Psoas muscle (tissue), 8 donors: Measurements from ENCODE around the gene STAT3. TPM values are rescaled to one million over a fixed set of nuclear protein-coding genes. Genes with fewer than 3 reads are reported as not detected.
"Not testable (repeated sequence)": the region's sequence is repeated elsewhere in the genome, so short reads cannot be mapped to it uniquely, and the experiment has no call there.

Experiments
- ATAC-seq, 4 donors: fragments of 200-7000 bp; cut with Tn5 transposase; one replicate each; pipeline ENCODE4 v1.9.1; 2020; ENCODE audit warnings: moderate library complexity in 3 of 4, mild to moderate bottlenecking in 2 of 4
- DNase-seq, 2 donors: peaks; one replicate each; pipeline ENCODE4 v3.0.0-alpha.2; 2020
- H3K27ac ChIP-seq: fragments of 200-600 bp; one replicate; pipeline ENCODE4 v1.8.0; 2022
- H3K27me3 ChIP-seq, 3 donors: fragments of 200-600 bp in 1 of 3; one replicate each; pipeline versions ENCODE4 v1.6.1 to v1.8.0; 2013 to 2022; ENCODE audit warnings: low read length in 2 of 3, mild to moderate bottlenecking in 2 of 3, moderate library complexity in 1 of 3; ENCODE audit not compliant: insufficient read depth in 3 of 3
- H3K36me3 ChIP-seq, 2 donors: fragments of 200-600 bp in 1 of 2; one replicate each; pipeline versions ENCODE4 v1.6.1 to v1.8.0; 2013 to 2022; ENCODE audit warnings: low read depth in 1 of 2, mild to moderate bottlenecking in 1 of 2, moderate library complexity in 1 of 2; ENCODE audit not compliant: insufficient read depth in 1 of 2
- H3K4me1 ChIP-seq: fragments of 200-600 bp; one replicate; pipeline ENCODE4 v1.8.0; 2022
- H3K4me3 ChIP-seq: fragments of 200-600 bp; one replicate; pipeline ENCODE4 v1.8.0; 2022; ENCODE audit warnings: mild to moderate bottlenecking
- H3K9me3 ChIP-seq: fragments of 200-600 bp; one replicate; pipeline ENCODE4 v1.8.0; 2022
- CTCF ChIP-seq: fragments of 200-600 bp; IDR thresholded peaks from one replicate; pipeline ENCODE4 v1.8.0; 2022; ENCODE audit warnings: antibody characterized with exemption
- WGBS, 3 donors: extraction: QIAGEN DNeasy Blood & Tissue Kit; methylation state at CpG; one replicate each; pipeline versions ENCODE4 v1.1.6 to v1.1.7; 2013; 5-methylcytosine and 5-hydroxymethylcytosine counted together
- intact Hi-C, 2 donors: fragments of 100-400 bp; cut with DNase I; formaldehyde crosslinking; loops; one replicate each; pipeline versions ENCODE4 v1.11.0 to v1.14.2; 2022
- polyA plus RNA-seq, 3 donors: library from polyadenylated mRNA; stranded (reverse); fragments of 200-250 nt; gene quantifications; one replicate each; pipeline ENCODE4 v1.2.3, GENCODE V29; 2013
- total RNA-seq, 4 donors: library from RNA; stranded (reverse); fragmentation: NEBNext Ultra II Directional in 2 of 4; extraction: Animal tissue kit (Norgen Biotek cat#: 25700) in 2 of 4; gene quantifications; one replicate each; pipeline versions ENCODE4 v1.2.1 to v1.2.4, GENCODE V29; 2021 to 2023
- donor health status: healthy with polysubstance abuse.
- donor health status: DM: no; HTN: no; CAD: no; lungs with moderate emphysema.
- donor health status: Bipolar disorder and iron deficiency.
- donor health status: healthy.
- donor health status: DM: yes; HTN: yes; CAD: no.
- donor health status: DM: no; HTN: no; CAD: no.
- donor health status: DM: no; HTN: no; CAD: no.
- donor health status: DM: yes; HTN: yes; CAD: no.

Gene STAT3
- total and polyA plus RNA-seq, 7 donors = 67.3 to 279 (median 111) TPM

GRCh38 chr17:42403150-42403549 lies 14.9 kb upstream of the STAT3 start:
- Histone ChIP-seq H3K4me3 (no peak overlapping the region), H3K27ac (no peak overlapping the region), H3K4me1 (peaks cover 35% of the 10 kb centered on the region), H3K9me3 (no peaks in the 10 kb centered on the region), H3K36me3 (peaks cover 0 to 35% of the 10 kb centered on the region in 2 donors), H3K27me3 (no peaks in the 10 kb centered on the region)
- ATAC-seq (no peak), DNase-seq (no peak)
- intact Hi-C loops = loop anchor here in 1 of 2 donors (1.0 to 10.0 kb wide), 3 partner anchors 80 to 288 kb away; partner anchors contain the start of gene DHX58
- no peak for TF ChIP-seq CTCF
- WGBS, 3 donors = 82 to 88% (median 84%) methylated on average over 6 of the region's 6 CpGs

DNA sequence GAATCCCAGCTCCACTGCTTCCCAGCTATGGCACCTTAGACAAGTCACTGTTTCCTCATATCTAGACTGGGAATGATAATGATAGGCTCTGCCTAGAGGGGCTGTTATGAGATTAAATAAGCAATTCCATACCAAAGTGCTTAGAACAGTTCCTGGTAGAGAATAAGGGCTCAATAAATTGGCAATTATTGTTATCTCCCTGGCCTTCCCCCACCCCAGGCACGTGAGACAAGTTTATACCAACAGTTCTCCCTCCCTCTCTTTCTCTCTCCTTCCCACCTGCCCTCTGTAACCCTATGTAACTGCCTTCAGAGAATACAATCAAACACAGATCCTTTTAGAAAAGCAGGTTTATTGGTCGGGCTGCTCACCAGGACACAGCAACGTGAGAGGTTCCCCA lies 13.9 kb upstream of the STAT3 start:
- no peaks in the 10 kb centered on the region for H3K27me3 ChIP-seq
- DNase-seq (no peak), ATAC-seq (no peak)
- no peak for TF ChIP-seq CTCF
- H3K9me3 ChIP-seq = no peaks in the 10 kb centered on the region
- H3K27ac ChIP-seq = peak overlapping the region; percentile 55
- intact Hi-C loops = loop anchor here in 1 of 2 donors (10.0 kb wide), 2 partner anchors 187 to 287 kb away; partner anchors contain the start of gene DHX58
- H3K4me3 ChIP-seq = no peak overlapping the region
- WGBS, 3 donors = 43 to 63% (median 57%) methylated on average over 3 of the region's 3 CpGs
- peaks cover 25% of the 10 kb centered on the region for H3K4me1 ChIP-seq
- peaks cover 0 to 35% of the 10 kb centered on the region in 2 donors for H3K36me3 ChIP-seq

DNA sequence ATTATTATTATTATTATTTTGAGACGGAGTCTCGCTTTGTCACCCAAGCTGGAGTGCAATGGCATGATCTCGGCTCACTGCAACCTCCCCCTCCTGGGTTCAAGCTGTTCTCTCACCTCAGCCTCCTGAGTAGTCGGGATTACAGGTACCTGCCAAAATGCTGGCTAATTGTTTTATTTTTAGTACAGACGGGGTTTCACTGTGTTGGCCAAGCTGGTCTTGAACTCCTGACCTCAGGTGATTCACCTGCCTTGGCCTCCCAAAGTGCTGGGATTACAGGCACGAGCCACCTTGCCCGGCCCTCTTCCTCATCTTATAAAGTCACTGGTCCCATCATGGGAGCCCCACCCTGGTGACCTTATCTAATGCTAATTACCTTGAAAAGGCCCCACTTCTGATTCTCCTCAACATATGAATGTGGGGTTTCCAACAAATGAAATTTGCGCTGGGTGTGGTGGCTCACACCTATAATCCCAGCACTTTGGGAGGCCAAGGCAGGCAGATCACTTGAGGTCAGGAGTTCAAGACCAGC lies 12.7 kb upstream of the STAT3 start:
- not testable (repeated sequence) for H3K27me3 ChIP-seq, H3K9me3 ChIP-seq, DNase-seq, H3K4me3 ChIP-seq
- intact Hi-C loops = loop anchor here in 1 of 2 donors (10.0 kb wide), 2 partner anchors 186 to 286 kb away; partner anchors contain the start of gene DHX58
- ATAC-seq = peak in 3 of 4 donors; percentile 14 to 66 (median 57)
- Histone ChIP-seq H3K27ac (peak overlapping the region; percentile 53), H3K36me3 (peaks cover 0 to 35% of the 10 kb centered on the region in 2 donors), H3K4me1 (peaks cover 13% of the 10 kb centered on the region)
- WGBS, 3 donors = 47 to 57% (median 54%) methylated on average over 8 of the region's 8 CpGs

GRCh38 chr17:42399948-42400843 lies 12.0 kb upstream of the STAT3 start:
- no peak for TF ChIP-seq CTCF
- no peaks in the 10 kb centered on the region for H3K27me3 ChIP-seq
- peaks cover 0 to 33% of the 10 kb centered on the region in 2 donors for H3K36me3 ChIP-seq
- H3K9me3 ChIP-seq = no peaks in the 10 kb centered on the region
- WGBS, 3 donors = 80 to 81% (median 80%) methylated on average over 6 of the region's 6 CpGs
- ATAC-seq (peak in 2 of 4 donors; percentile 4 to 16), DNase-seq (no peak)
- peaks cover 12% of the 10 kb centered on the region for H3K4me1 ChIP-seq
- peak overlapping the region; percentile 53 for H3K27ac ChIP-seq
- intact Hi-C loops = loop anchor here in 1 of 2 donors (10.0 kb wide), 2 partner anchors 185 to 285 kb away; partner anchors contain the start of gene DHX58
- no peak overlapping the region for H3K4me3 ChIP-seq

- intact Hi-C loops = no loop called here
- H3K4me1 ChIP-seq = peaks cover 12% of the 10 kb centered on the region
- H3K27ac ChIP-seq = no peak overlapping the region
- no peak for TF ChIP-seq CTCF
- no peaks in the 10 kb centered on the region for H3K27me3 ChIP-seq
- ATAC-seq (no peak), DNase-seq (no peak)
- H3K4me3 ChIP-seq = no peak overlapping the region
- H3K36me3 ChIP-seq = peaks cover 0 to 22% of the 10 kb centered on the region in 2 donors
- WGBS, 3 donors = 35 to 61% (median 38%) methylated on average over 2 of the region's 2 CpGs
- no peaks in the 10 kb centered on the region for H3K9me3 ChIP-seq
Observed at GRCh38 chr17:42399121-42399520, 10.9 kb upstream of the STAT3 start.

- H3K4me3 ChIP-seq, H3K9me3 ChIP-seq, H3K36me3 ChIP-seq, DNase-seq, H3K27ac ChIP-seq, H3K4me1 ChIP-seq, H3K27me3 ChIP-seq, intact Hi-C loops, ATAC-seq: not testable (repeated sequence)
- WGBS, 3 donors = 95 to 98% (median 97%) methylated on average over 8 of the region's 8 CpGs
Observed at GRCh38 chr17:42395601-42396000, 7.4 kb upstream of the STAT3 start.
